ENCODE results near the gene PSMD1.

GRCh38 chr2:231138699-231139098, 82.0 kb downstream of the PSMD1 start:
- TF ChIP-seq, protein P1, sequence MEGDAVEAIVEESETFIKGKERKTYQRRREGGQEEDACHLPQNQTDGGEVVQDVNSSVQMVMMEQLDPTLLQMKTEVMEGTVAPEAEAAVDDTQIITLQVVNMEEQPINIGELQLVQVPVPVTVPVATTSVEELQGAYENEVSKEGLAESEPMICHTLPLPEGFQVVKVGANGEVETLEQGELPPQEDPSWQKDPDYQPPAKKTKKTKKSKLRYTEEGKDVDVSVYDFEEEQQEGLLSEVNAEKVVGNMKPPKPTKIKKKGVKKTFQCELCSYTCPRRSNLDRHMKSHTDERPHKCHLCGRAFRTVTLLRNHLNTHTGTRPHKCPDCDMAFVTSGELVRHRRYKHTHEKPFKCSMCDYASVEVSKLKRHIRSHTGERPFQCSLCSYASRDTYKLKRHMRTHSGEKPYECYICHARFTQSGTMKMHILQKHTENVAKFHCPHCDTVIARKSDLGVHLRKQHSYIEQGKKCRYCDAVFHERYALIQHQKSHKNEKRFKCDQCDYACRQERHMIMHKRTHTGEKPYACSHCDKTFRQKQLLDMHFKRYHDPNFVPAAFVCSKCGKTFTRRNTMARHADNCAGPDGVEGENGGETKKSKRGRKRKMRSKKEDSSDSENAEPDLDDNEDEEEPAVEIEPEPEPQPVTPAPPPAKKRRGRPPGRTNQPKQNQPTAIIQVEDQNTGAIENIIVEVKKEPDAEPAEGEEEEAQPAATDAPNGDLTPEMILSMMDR (optimal IDR thresholded peaks at IDR 0.05 in 1 of 3, IDR thresholded peaks at IDR 0.05 in 1 of 3, conservative IDR thresholded peaks at IDR 0.05 in 1 of 3; ENCODE audit: extremely low read depth in 1 of 3, insufficient read depth in 2 of 3, low read length in 3 of 3): no peak
- no peak for TF ChIP-seq EZH2 (IDR thresholded peaks at IDR 0.05; ENCODE audit: low read length)
